LNCaP clone FGC (cell line): Measurements from ENCODE around the gene PARVA.
"Not testable (repeated sequence)": the region's sequence is repeated elsewhere in the genome, so short reads cannot be mapped to it uniquely, and the experiment has no call there.

Experiments
- DNase-seq: peaks from one replicate; pipeline ENCODE4 v3.0.0-alpha.2; 2011; ENCODE audit warnings: low read depth
- H3K4me3 ChIP-seq: 2 replicates; pipeline ENCODE4 v1.5.1; 2011; ENCODE audit warnings: mild to moderate bottlenecking, low read depth, low read length, control low read depth
- CTCF ChIP-seq: IDR thresholded peaks from 2 replicates; pipeline ENCODE4 v1.5.1; 2012; ENCODE audit warnings: mild to moderate bottlenecking; ENCODE audit not compliant: control insufficient read depth, insufficient read depth; ENCODE audit errors: extremely low read depth

PARVA gene

GRCh38 chr11:12516387-12517105 is 139.2 kb downstream of the PARVA start:
- TF ChIP-seq CTCF: no peak
- H3K4me3 ChIP-seq: no peak overlapping the region
- DNase-seq: peak; percentile 27

DNA sequence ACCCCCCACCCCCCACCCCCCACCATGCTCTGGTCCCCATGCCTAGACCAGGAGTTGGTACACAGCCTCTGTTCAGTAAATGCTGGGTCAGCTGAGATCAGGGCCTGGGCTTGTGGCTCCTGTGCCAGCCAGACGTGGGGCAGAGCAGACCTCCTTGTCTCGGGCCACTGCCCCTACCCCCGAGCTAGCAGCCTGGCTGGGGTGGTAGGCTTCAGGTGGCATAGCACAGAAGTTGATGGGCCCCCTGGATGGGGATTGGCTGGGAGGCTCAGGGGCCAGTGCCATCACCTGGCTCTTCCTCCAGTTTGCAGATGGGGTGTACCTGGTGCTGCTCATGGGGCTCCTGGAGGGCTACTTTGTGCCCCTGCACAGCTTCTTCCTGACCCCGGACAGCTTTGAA is 139.9 kb downstream of the PARVA start:
- TF ChIP-seq CTCF: no peak
- no peak overlapping the region for H3K4me3 ChIP-seq
- DNase-seq: no peak

GRCh38 chr11:12517741-12518140 is 140.4 kb downstream of the PARVA start:
- no peak for TF ChIP-seq CTCF
- no peak overlapping the region for H3K4me3 ChIP-seq
- no peak for DNase-seq

DNA sequence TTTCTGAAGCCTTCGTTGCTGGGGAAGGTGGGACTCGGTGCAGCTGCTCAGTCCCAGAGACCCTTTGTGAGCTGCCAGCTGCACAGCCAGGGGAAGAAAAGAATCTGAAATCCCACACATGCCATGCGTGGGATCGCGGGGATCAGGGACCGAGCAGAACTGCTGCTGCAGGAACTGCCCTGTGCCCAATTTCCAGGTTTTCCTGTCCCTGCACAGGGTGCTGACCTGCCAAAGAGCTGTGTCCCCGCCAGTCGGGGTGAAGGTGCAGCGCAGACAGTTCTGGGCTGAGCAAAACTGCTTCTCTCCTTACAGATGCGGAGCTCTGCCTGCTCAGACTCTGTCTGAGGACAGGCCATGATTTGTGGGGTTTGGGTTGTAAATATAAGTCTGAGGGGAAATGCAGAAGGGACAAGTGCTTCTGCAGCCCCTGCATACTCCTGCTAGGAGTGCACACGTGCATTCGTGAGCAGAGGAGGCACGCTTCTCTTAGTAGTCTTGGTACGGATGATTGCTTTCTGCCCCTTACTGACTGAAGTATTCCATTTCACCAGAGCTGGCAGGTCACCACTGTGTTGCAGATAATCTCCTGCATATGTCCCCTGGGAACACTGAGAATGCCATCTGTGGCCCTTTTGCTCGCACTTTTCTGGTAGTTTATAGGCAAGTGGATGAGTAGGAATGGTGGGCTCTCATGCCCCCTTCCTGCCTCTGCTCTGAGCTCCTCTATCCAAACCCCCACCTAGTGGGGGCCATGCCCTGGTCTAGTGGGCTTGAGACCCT is 141.4 kb downstream of the PARVA start:
- no peak overlapping the region for H3K4me3 ChIP-seq
- DNase-seq: no peak
- no peak for TF ChIP-seq CTCF

DNA sequence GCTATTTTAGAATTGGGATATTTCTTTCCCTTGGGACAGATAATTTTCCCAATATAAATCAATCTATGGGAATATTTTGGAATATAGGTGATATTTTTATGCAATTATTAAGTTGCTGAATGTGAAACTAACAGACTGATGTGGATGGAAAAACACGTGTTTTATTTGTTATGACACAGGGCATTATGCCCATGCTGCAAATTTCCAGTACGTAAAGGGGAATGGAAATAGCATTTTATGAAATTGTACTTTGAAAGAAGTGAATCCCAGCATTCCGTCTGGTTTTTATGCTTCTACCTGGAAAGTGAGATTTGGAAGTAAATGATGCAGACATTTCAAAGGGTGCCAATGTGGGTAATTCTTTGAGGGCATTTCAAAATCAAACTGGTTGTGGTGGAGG is 142.7 kb downstream of the PARVA start:
- H3K4me3 ChIP-seq: no peak overlapping the region
- TF ChIP-seq CTCF: no peak
- DNase-seq: no peak

GRCh38 chr11:12520576-12520975 is 143.2 kb downstream of the PARVA start:
- DNase-seq: not testable (repeated sequence)

GRCh38 chr11:12523180-12523924 is 146.0 kb downstream of the PARVA start:
- no peak for DNase-seq
- TF ChIP-seq CTCF: no peak
- H3K4me3 ChIP-seq: no peak overlapping the region

More at GRCh38 chr11:12520576-12520975, 143.2 kb downstream of the PARVA start:
- H3K4me3 ChIP-seq: not testable (repeated sequence)
